NCI-H1092 (cell line): ENCODE measurements around the gene HIVEP2.

ENCODE experiments used
- DNase-seq: peaks from one replicate; lab custom pipeline; 2025; lab: John Stamatoyannopoulos, UW

HIVEP2 gene

DNA sequence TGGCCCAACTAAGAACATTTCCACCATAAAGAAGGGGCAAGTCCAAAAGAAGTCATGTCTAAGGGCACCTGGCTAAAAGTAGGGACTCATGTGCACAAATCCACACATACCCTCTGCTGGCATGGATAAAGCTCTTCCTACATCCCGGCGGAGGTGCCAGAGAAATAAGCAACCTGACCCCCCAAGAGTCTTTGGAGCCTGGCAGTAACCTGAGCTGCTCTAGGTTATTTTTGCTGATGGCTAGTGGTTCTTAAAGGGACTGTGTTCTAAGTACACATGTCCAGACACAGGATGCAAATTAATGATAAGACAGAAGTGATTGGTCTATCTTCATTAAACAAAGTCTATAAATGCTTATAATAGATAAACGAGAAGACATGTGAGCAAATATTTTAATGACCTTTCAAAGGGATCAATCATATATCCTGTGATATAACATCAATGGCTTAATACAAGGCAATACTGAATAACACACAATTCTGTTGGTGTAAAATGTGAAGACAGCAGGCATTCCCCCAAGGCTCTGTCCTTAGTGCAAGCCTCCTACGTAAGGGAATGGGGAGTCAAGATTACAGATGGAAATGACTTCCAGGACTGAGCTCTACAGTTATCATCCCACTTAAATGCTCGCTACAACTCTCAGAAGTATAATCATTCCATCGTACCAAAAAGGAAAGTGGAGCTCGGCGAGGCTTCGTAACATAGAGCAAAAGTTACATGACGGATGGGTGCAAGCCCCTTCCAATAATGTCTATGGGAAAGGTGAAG lies 52.5 kb downstream of the HIVEP2 start:
- no peak for DNase-seq

DNA sequence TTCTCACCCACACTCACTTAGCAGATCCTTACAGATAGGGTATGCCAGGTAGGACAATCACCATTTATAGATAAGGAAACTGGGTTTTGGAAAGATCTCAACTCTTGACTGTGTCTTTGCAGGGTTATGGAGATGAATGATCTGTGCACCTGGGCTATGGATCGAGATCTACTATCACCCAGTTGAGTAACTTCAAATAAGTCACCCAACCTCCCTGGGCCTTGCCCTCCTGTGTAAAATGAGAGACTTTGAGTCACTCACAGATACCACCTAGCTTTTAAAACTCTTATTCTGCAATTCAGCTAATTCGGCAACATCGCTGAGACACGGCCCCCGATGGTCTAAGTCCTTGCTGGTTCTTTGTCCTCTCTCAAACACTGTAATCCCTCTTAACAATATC lies 53.5 kb downstream of the HIVEP2 start:
- DNase-seq = no peak

DNA sequence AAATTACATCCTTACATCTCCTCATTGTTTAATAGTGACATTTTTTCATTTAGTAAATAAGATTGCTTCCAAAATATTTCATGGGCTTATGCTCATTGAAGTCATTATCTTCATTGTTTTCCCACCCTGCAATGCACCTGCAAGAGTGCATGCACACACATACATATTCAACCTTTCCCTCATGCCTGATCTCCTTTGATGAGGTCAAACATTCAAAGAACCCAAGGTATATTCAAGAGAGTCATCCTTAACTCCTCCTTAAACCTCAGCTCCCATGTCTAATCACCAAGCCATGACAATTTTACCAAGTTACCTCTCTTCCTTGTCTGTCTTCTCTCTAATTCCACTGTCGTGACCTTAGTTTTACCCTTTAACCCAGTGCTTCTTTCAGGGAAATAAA lies 56.5 kb downstream of the HIVEP2 start:
- no peak for DNase-seq

DNA sequence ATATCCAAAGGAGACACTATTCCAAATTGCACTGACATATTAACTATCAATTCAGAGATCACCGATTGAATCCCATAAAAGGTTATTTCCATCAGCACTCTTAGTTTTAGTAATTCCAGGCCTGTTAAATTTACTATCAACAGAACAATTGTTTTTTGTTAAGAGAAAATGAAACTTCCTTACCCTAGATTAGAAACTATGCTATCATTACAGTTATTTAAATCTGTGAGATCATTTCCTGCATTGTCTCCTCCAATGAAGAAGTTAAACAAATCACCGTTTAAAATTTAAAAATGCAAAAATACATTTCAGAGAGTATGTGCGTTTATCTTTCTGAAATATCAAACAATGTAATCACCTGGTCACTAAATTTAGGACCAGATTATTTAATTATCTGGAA lies 57.5 kb downstream of the HIVEP2 start:
- DNase-seq = no peak

DNA sequence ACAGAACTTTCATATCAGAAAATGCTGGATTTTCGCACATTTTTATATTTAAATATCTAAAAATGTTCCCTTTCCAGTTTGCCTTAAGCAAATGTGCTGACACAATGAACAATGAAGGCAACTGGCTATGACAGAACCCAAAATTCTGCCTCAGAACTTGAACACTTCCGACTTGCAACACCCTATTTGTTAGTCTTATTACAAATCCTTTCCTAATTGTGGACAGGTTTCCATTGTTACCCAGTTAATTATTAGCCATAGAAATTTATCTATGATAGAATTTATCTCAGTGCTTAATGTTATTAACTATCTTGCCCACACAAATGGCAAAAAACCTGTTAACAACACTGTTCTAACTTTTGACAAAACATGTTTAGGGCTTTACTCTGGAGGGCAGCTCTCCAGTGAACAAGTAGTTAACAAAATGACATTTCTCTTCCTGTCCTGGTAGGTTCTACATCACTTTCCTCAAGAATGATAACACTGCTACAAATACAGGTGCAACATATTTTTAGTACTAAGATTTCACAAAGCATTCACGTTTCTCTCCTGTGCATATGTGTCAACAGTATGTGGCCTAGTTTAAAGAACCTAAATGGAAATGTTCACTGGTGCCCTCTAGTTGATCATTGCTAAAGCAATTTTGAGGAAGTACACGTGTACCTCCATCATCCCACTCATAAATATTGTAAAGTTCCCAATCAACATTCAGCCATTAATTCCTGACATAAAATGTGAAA lies 58.4 kb downstream of the HIVEP2 start:
- DNase-seq = no peak

DNA sequence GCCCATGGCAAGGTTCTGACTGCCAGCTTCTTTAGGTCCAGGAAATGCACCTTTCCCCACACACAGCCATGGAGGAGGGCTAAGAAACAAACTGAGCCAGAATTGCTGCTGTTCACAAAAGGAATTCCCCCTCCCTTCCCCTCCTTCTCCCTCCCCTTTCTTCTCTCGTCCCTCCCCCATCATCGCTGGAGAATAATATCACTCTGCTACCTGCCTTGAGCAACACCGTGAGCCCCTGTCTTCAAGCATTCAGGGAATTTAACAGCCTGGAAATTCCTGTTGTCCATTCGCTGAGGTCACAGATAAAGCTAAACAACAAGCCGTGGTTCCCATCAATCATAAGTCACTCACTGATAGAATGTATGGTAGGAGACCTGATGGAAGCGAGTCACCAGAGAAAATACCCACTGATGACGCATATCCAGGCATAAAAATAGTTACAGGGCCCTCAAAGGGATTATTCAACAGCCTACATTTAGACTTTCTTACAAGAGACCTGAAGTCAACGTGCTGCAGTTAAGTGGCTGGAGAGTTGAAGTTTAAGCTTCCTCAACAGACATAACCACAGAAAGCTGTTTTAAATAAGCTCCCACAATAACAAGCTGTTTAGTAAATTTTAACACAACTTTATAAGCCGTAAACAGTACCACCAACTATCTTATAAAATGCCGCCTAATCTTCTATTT lies 59.7 kb downstream of the HIVEP2 start:
- no peak for DNase-seq

DNA sequence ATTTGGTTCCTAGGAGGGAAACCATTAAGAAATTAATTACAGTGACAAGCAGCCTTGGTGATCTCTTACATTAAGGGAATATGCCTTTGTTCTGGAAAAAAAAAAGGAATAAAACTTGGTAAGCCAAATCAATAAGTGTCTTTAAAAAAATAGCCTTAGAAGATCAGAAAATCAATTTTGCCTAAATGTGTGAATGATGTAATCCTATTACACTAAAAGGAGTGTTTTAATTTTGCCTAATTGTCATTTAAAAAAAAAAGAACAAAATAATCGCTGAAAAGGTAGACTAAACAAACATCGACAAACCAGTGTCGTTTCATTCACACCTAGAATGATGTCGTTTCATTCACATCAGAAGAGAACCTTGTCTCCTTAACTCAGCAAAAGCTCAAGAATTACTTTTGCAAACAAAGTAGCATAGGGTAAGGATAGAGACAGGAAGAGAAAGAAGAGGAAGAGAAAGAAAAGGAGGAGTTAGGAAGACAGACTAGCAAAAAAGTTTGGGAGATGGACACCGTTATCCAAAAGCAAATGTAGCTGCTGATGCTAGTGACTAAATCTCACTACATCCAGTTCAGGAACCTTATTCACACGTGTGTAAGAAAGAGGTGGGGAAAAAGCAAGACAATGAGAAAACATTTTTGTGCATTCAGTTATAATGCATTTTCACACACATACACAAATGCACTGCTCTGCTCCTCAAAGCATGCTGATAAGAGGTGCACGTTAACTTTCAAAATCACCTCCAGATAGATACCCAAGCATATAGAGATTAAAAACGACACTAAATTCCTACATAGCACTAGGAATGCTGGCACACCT lies 60.6 kb downstream of the HIVEP2 start:
- DNase-seq = no peak

DNA sequence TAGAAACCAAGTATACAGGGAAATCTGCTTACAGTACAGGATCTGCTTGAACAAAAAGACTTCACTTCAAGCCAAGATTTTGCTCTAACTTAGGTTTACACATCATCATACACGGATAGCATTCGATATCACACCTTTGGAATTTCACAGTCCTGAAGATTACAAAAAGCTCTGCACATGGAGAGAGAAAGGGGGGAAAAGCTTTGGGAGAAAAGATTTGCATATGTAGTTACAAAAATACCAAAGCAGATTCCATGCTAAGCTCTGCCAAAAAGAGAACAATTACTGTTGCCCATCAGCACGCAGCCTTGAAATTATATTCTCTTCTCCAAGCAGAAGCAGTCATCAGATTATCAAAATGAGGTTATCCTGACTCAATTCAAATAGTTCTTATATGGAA lies 62.0 kb downstream of the HIVEP2 start:
- no peak for DNase-seq

DNA sequence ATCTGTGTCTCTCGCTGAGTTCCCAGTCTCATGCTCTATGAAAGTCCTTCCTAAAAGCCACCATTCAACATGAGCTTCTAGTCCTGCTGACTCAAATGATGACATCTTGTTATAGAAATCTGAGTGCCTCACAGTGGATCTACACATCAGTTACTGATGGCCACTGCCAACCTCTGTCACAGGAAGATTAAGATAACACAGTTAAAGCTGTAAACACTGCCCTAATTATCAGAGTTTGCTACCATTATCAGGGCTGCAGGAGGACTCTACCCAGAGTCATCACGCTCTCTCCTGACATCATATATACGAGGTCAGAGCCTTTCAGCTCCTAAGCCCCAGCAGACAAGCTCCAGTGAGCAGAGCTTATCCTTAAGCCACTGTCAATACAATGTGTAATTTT lies 63.2 kb downstream of the HIVEP2 start:
- no peak for DNase-seq

DNA sequence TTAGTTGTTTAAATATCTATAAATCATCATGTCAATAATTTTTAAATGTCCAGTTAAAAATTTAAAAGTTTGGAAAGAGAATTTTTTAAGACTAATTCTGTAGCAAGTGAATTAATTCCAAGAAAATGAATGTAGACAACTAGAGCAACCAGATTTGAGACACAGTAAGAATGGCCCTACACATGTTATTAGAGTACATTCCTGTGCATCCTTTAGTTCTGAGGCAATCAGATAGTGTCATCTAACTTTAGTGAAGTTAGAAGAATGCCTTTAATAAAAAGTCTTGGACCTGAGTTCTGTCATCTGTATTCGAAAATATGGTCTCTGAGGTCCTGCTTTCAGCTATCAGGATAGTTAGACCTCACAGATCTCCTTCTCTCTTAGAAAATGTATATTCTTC lies 63.7 kb downstream of the HIVEP2 start:
- DNase-seq = no peak

DNA sequence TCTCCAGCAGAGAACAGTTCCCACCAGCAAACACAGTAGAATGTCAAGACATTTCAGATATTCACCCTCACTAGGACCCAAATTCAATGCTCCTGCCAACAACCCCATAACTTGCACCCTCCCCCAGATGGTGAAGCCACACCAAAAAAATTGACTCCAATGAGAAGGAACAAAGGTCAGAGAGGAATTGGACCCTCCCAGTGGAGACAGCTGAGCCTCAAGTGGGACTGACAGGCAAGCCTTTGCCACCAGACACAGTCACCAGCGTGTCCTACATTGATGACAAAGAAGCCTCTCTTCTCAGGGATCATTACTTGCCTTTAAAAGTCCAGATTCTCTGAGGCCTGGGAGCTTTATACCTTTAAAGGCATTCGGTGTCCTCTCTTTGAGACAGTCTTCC lies 64.8 kb downstream of the HIVEP2 start:
- DNase-seq = no peak

DNA sequence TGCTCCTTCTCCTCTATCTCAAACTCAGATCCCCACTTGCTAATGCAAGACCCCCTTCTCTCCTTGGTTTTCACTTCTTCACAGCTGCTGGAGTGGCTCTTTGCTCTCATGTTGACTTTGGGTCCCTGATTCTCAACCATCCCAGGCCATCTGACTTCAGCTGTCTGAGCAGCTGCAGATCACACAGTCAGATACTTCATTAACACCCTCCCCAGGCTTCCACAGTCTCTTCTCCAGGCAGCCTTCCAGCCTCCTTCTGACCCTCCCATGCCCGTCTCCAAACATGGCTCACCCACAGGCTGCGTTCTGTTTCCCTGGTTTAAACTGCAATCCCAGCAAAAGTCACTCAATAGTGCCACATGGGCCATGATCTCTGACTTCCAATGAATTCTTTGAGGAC lies 65.4 kb downstream of the HIVEP2 start:
- no peak for DNase-seq

DNA sequence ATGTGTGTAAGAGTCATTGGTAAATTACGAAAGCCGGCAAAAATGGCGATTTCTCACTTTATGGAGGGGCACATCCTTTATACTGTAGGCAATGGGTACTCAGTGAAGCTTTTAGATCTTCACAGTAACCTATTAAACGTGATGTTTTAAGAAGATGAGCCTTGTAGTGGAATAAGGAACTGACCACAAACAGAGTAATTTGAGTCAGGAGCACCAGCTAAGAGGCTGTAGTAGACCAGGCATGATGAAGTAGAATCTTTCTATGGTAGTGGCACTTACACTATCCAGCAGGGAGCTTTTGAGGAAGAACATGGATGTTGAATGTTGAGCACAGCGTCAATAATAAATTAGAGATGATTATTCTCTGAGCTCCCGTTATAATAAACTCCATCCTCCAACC lies 65.9 kb downstream of the HIVEP2 start:
- DNase-seq = no peak

DNA sequence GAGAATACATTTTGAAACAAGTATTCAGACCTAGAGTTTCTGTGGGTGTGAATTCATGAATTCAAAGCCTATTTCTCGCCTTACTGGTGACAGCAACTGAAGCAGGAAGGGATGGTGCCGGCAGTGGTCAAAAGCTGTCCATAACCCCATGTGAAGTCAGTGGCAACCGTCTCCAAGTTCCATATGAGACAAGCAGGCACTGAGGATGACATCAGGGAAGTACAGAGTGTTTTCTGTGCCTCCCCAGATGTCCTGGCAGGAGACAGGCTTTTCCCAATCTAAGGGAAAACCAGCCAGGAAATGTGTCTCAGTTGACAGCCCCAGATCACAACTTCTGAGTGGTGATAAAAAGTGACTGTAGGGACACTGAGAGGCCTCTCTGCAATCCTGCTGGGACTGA lies 66.6 kb downstream of the HIVEP2 start:
- no peak for DNase-seq

DNA sequence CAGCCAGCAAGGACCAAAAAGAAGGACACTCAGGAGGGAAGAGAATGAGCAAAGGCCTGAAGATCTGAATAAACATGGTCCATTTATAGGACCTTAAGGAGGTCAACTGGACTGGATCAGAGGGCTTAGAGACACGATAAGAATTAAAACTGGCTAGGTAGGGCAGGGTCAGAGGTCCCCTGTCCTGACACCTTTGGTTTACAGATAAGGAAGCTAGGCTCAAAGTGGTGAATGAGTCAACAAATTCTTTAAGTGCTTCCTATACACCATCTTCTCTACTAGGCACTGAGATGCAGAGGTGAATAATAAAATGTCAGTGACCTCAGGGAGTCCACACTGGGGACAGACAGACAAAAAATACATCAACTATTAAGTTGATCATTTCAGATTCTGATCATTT lies 70.3 kb downstream of the HIVEP2 start:
- no peak for DNase-seq

DNA sequence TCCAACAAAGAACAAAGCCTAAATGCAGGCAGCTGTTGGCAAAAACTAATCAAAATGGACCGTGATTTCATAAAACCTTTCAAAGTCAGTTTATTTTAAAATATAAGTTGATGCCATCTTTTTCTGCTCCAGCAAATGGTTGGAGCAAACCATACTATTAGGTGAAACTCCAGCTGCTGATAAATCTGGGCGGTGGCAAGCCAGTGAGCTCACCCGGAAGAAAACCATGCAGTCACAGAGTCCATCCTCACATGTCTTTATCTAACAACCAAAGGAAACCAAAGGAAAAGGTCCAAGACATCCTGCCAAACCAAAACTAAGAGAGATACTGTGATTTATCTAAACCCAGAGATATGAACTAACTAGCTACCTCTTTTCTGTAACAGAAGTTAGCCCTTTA lies 72.6 kb downstream of the HIVEP2 start:
- no peak for DNase-seq

DNA sequence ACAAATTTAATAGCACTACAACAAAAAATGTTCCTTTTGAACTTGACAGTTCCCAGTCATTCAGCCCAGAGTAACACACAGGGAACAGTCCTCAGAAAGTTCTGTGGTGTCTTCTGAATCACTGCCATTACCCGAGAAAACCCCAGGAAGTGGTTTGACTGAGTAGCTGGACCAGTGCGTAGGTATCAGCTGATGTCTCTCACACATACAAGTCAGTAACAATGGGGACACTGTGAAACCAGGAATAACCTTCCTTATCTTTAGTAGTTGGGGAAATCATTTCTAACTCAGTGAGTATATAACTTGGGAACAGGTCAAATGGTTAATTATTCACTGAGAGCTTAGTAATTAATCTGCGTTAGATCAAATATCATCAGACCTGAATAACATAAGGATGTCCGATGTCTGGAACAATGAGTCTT lies 73.1 kb downstream of the HIVEP2 start:
- no peak for DNase-seq

DNA sequence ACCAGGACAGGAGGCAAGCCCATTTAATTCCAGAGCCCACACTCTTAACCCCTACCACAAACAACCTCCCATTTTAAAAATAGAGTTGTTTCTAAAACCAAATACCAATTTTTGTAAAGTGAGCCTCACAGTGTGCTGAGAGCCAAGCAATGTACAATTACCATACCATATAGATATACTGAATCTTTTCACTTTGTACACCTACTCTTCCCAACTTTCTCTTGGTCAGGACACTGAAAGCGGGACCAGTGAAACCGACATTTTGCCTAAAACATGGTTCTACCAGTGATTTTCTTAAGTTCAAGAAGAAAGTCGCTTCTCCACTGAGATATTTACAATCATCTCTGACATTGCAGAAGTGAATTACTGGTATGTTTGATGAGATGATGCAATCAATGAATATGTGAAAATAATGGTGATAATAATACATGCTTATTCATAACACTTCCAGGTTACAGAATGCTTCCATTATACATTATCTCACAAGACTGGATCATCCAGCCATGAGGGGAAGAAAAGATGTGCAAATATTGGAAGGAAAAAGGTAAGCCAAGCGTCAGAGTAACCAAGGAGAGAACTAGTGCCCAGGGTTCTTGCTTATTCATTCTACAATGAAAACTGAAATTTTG lies 74.1 kb downstream of the HIVEP2 start:
- DNase-seq = no peak

DNA sequence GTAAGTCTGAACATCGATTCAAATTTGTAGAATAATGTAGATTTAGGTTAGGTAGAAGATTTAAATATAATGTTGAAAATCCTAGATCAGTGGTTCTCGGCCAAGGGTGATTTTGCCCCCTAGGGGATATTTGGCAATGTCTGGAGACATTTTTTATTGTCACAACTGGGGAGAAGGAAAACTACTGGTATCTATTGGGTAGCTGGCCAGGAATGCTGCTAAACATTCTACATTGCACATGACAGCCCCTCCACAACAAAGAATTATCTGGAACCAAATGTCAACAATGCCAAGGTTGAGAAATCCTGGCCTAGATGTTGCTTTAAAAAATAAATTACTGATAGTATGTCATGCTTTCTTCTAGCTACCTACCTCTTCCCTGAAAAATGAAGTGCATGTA lies 76.1 kb downstream of the HIVEP2 start:
- DNase-seq = no peak

DNA sequence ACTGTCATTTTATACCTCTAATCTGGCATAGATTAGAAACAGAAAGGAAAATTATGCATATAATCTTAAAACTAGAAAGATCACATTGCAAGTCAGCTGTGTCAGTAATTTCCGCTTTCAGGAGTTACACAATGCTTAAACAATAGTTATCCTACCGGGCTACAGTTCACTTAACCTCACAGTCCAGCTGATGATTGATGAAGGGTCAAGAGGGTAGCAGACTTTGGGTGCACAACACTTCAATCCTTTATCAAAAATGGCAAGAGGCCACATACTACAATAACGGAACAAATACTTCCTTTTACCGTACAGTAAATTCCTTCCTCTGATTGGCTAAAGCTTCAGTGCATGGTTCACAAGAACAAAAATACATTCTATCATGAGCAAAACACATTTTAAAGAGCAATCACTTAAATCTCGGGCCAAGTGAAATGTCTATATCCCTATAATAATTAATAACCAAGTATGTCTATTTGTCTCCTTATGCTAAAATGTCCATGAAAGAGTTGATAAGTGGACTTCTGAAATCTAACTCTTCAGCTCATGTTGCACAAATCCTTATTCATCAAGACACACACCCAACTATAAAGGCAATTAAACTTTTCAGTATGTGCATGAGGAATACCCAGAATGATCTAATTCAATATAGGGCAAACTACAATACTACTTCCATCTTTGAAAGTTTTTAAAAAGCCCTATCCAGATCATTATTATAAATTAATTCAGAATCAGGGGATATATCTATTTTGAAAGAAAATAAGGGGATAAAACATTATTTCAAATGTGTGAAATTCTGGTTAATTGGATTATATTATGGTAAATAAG lies 76.8 kb downstream of the HIVEP2 start:
- DNase-seq = no peak

DNA sequence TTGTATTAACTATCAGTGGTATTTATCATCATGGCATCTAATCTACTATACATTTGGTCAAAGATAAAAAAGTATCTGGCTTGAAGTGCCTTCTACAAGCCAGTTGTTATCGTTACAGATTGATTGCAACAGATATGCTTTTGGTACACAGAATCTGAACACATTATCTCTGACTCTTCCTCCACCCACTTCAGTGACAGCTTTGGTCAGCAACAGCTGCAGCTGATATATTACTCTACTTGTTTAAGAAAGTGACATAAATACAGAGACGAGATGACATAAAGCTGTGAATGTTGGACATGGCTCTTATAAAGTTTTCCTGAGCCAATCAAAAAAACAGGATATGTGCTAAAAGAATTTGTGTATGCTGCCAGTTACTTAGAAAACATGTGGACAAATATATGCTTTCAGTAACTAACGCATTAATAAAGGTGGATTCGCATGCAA lies 77.6 kb downstream of the HIVEP2 start:
- DNase-seq = no peak
